Osteocyte (in vitro differentiated cells): Measurements from ENCODE around the gene TCERG1L. TPM values are rescaled to one million over a fixed set of nuclear protein-coding genes. Genes with fewer than 3 reads are reported as not detected.

Experiments used
- DNase-seq: peaks from one replicate; pipeline ENCODE4 v3.0.0; 2021; ENCODE audit warnings: mixed read lengths; ENCODE audit not compliant: unreplicated experiment; ENCODE audit errors: extremely low spot score
- H3K27ac Mint-ChIP-seq: one replicate; pipeline ENCODE4 v1.8.0; 2021; ENCODE audit warnings: mild to moderate bottlenecking, mixed read lengths; ENCODE audit not compliant: unreplicated experiment
- H3K27me3 Mint-ChIP-seq: one replicate; pipeline ENCODE4 v1.8.0; 2021; ENCODE audit warnings: mixed read lengths; ENCODE audit not compliant: unreplicated experiment
- H3K36me3 Mint-ChIP-seq: one replicate; pipeline ENCODE4 v1.8.0; 2021; ENCODE audit warnings: mixed read lengths; ENCODE audit not compliant: unreplicated experiment
- H3K4me1 Mint-ChIP-seq: one replicate; pipeline ENCODE4 v1.8.0; 2021; ENCODE audit warnings: mixed read lengths; ENCODE audit not compliant: unreplicated experiment
- H3K4me3 Mint-ChIP-seq: one replicate; pipeline ENCODE4 v1.8.0; 2021; ENCODE audit warnings: mild to moderate bottlenecking, moderate library complexity, mixed read lengths; ENCODE audit not compliant: unreplicated experiment
- H3K9me3 Mint-ChIP-seq: one replicate; pipeline ENCODE4 v1.8.0; 2021; ENCODE audit warnings: mixed read lengths; ENCODE audit not compliant: unreplicated experiment
- CTCF ChIP-seq: fragments of 200-600 bp; sonication (generic); IDR thresholded peaks from 2 replicates; pipeline ENCODE4 v1.5.0; 2021; ENCODE audit warnings: antibody characterized with exemption, mild to moderate bottlenecking, moderate library complexity
- total RNA-seq: library from RNA; stranded (reverse); gene quantifications from 2 replicates; pipeline ENCODE4 v1.2.1, GENCODE V29; 2021

Gene TCERG1L
- total RNA-seq, 1 donor from 2014 or later: not detected

- Mint-ChIP-seq H3K9me3 (peaks cover 16% of the 10 kb centered on the region), H3K27me3 (no peaks in the 10 kb centered on the region), H3K27ac (no peak overlapping the region), H3K4me3 (no peak overlapping the region), H3K36me3 (no peaks in the 10 kb centered on the region), H3K4me1 (no peaks in the 10 kb centered on the region)
- DNase-seq: no peak
- TF ChIP-seq CTCF: no peak
Observed at GRCh38 chr10:131115801-131116200, 195.7 kb downstream of the TCERG1L start.

GRCh38 chr10:131115321-131115720 is 196.2 kb downstream of the TCERG1L start:
- no peak for TF ChIP-seq CTCF
- no peak overlapping the region for H3K4me3 Mint-ChIP-seq
- no peak for DNase-seq
- no peak overlapping the region for H3K27ac Mint-ChIP-seq
- H3K9me3 Mint-ChIP-seq: peaks cover 16% of the 10 kb centered on the region
- no peaks in the 10 kb centered on the region for H3K4me1 Mint-ChIP-seq
- no peaks in the 10 kb centered on the region for H3K27me3 Mint-ChIP-seq
- H3K36me3 Mint-ChIP-seq: no peaks in the 10 kb centered on the region

- H3K27ac Mint-ChIP-seq: no peak overlapping the region
- no peaks in the 10 kb centered on the region for H3K27me3 Mint-ChIP-seq
- no peaks in the 10 kb centered on the region for H3K4me1 Mint-ChIP-seq
- no peak for DNase-seq
- no peak overlapping the region for H3K4me3 Mint-ChIP-seq
- no peak for TF ChIP-seq CTCF
- no peaks in the 10 kb centered on the region for H3K36me3 Mint-ChIP-seq
- peaks cover 11% of the 10 kb centered on the region for H3K9me3 Mint-ChIP-seq
Observed at GRCh38 chr10:131114846-131115245, 196.7 kb downstream of the TCERG1L start.

- H3K4me3 Mint-ChIP-seq: no peak overlapping the region
- no peaks in the 10 kb centered on the region for H3K36me3 Mint-ChIP-seq
- H3K27ac Mint-ChIP-seq: no peak overlapping the region
- H3K27me3 Mint-ChIP-seq: no peaks in the 10 kb centered on the region
- TF ChIP-seq CTCF: no peak
- H3K9me3 Mint-ChIP-seq: peaks cover 11% of the 10 kb centered on the region
- no peak for DNase-seq
- no peaks in the 10 kb centered on the region for H3K4me1 Mint-ChIP-seq
Observed at GRCh38 chr10:131113709-131114291, 197.7 kb downstream of the TCERG1L start.

- H3K27ac Mint-ChIP-seq: no peak overlapping the region
- H3K36me3 Mint-ChIP-seq: no peaks in the 10 kb centered on the region
- DNase-seq: no peak
- H3K27me3 Mint-ChIP-seq: no peaks in the 10 kb centered on the region
- no peaks in the 10 kb centered on the region for H3K4me1 Mint-ChIP-seq
- peaks cover 7% of the 10 kb centered on the region for H3K9me3 Mint-ChIP-seq
- H3K4me3 Mint-ChIP-seq: no peak overlapping the region
- no peak for TF ChIP-seq CTCF
Observed at GRCh38 chr10:131113165-131113564, 198.4 kb downstream of the TCERG1L start.
